Middle frontal gyrus (tissue), 1 donor: ENCODE data around the gene RABEP2.

Experiments
- DNase-seq: peaks from one replicate; pipeline ENCODE4 v3.0.0-alpha.2; 2015; ENCODE audit warnings: low spot score; ENCODE audit errors: extremely low spot score

RABEP2 gene

DNA sequence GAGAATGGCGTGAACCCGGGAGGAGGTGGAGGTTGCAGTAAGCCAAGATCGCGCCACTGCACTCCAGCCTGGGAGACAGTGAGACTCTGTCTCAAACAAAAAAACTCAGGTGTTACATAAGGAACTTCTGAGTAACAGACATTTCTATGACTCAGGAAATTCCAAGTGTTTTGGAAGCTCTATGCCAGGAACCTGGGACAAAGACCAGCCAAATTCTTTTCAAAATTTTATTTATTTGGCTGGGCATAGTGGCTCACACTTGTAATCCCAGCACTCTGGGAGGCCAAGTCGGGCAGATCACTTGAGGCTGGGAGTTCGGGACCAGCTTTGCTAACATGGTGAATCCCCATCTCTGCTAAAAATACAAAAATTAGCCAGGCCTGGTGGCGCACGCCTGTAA is 66.6 kb downstream of the RABEP2 start:
- no peak for DNase-seq
